ENCODE data around the gene COL9A1. TPM values are rescaled to one million over a fixed set of nuclear protein-coding genes. Genes with fewer than 3 reads are reported as not detected.

Gene COL9A1
- total and polyA plus RNA-seq, 2 of the 8 experiments (the other 6 are each of a cell fraction or from before 2014, with no cell fraction given) = 7.9 to 18.1 TPM

GRCh38 chr6:70225055-70225454, 77.8 kb downstream of the COL9A1 start (continued):
- no peak for TF ChIP-seq TAF7 (optimal IDR thresholded peaks at IDR 0.05; ENCODE audit: borderline replicate concordance, low read depth, low read length)
- TF ChIP-seq KDM1A (IDR thresholded peaks at IDR 0.05; ENCODE audit: borderline replicate concordance, low read length) = no peak
